SJCRH30 (cell line): ENCODE data around the gene RING1. TPM values are rescaled to one million over a fixed set of nuclear protein-coding genes. Genes with fewer than 3 reads are reported as not detected.

Experiments used
- DNase-seq, 2 experiments: peaks; one replicate each; pipeline ENCODE4 v3.0.0-alpha.2; 2015 to 2020
- H3K27ac ChIP-seq: fragments of 250-450 bp; sonication (Bioruptor Pico); 2 replicates; pipeline ENCODE4 v1.5.1; 2020; ENCODE audit warnings: mild to moderate bottlenecking, moderate library complexity
- H3K27me3 ChIP-seq: fragments of 250-450 bp; sonication (Bioruptor Pico); 2 replicates; pipeline ENCODE4 v1.5.1; 2020; ENCODE audit warnings: mild to moderate bottlenecking, moderate library complexity
- H3K36me3 ChIP-seq: fragments of 250-450 bp; sonication (Bioruptor Pico); 2 replicates; pipeline ENCODE4 v1.5.1; 2020; ENCODE audit warnings: mild to moderate bottlenecking, moderate library complexity
- H3K4me1 ChIP-seq: fragments of 250-450 bp; sonication (Bioruptor Pico); 2 replicates; pipeline ENCODE4 v1.5.1; 2020; ENCODE audit warnings: mild to moderate bottlenecking, moderate library complexity
- H3K4me3 ChIP-seq: fragments of 250-450 bp; sonication (Bioruptor Pico); 2 replicates; pipeline ENCODE4 v1.5.1; 2020; ENCODE audit warnings: mild to moderate bottlenecking, moderate library complexity
- H3K9me3 ChIP-seq: fragments of 250-450 bp; sonication (Bioruptor Pico); replicated peaks from 2 replicates; pipeline ENCODE4 v1.5.1; 2020; ENCODE audit warnings: mild to moderate bottlenecking, moderate library complexity
- total RNA-seq: library from RNA; depleted of rRNA; stranded (reverse); fragments of >200 nt; shearing (Covaris generic); gene quantifications from 2 replicates; pipeline ENCODE4 v1.2.3, GENCODE V29; 2014

Gene RING1
- total RNA-seq, 1 experiment from 2014 or later, result 16.4 TPM

GRCh38 chr6:33195304-33196165 lies 12.8 kb upstream of the RING1 start:
- H3K27ac ChIP-seq, result no peak overlapping the region
- no peaks in the 10 kb centered on the region for H3K27me3 ChIP-seq
- H3K4me3 ChIP-seq, result no peak overlapping the region
- DNase-seq, result no peak
- H3K36me3 ChIP-seq, result peaks cover 25% of the 10 kb centered on the region
- peaks cover 18% of the 10 kb centered on the region for H3K4me1 ChIP-seq
- H3K9me3 ChIP-seq, result no peaks in the 10 kb centered on the region

GRCh38 chr6:33197431-33198048 lies 10.8 kb upstream of the RING1 start:
- H3K9me3 ChIP-seq, result no peaks in the 10 kb centered on the region
- H3K4me3 ChIP-seq, result no peak overlapping the region
- H3K27ac ChIP-seq, result no peak overlapping the region
- no peaks in the 10 kb centered on the region for H3K27me3 ChIP-seq
- DNase-seq, result peak; percentile 61 to 82
- H3K36me3 ChIP-seq, result peaks cover 33% of the 10 kb centered on the region
- H3K4me1 ChIP-seq, result peaks cover 10% of the 10 kb centered on the region

- peaks cover 40% of the 10 kb centered on the region for H3K36me3 ChIP-seq
- H3K4me3 ChIP-seq, result no peak overlapping the region
- no peak for DNase-seq
- peaks cover 6% of the 10 kb centered on the region for H3K4me1 ChIP-seq
- H3K27me3 ChIP-seq, result no peaks in the 10 kb centered on the region
- H3K27ac ChIP-seq, result no peak overlapping the region
- no peaks in the 10 kb centered on the region for H3K9me3 ChIP-seq
Observed at GRCh38 chr6:33198159-33198852, 10.0 kb upstream of the RING1 start.

- Histone ChIP-seq H3K9me3 (no peaks in the 10 kb centered on the region), H3K36me3 (peaks cover 47% of the 10 kb centered on the region), H3K27ac (no peak overlapping the region), H3K4me3 (no peak overlapping the region), H3K4me1 (peaks cover 6% of the 10 kb centered on the region), H3K27me3 (no peaks in the 10 kb centered on the region)
- DNase-seq, result no peak
Observed at GRCh38 chr6:33198853-33199436, 9.4 kb upstream of the RING1 start.

- Histone ChIP-seq H3K4me3 (peak overlapping the region; percentile 81), H3K36me3 (peaks cover 43% of the 10 kb centered on the region), H3K4me1 (peaks cover 9% of the 10 kb centered on the region), H3K27ac (peak overlapping the region; percentile 87), H3K27me3 (no peaks in the 10 kb centered on the region), H3K9me3 (no peaks in the 10 kb centered on the region)
- DNase-seq, result peak in 1 of 2 experiments; percentile 73
Observed at GRCh38 chr6:33199687-33200218, 8.5 kb upstream of the RING1 start.

GRCh38 chr6:33200219-33201146 lies 7.8 kb upstream of the RING1 start, which contains the start of the genes RXRB and SLC39A7:
Gene RXRB (minus strand): TSS chr6:33200665. CDS start chr6:33200476, 189 bp downstream.
Gene SLC39A7 (plus strand): TSS chr6:33200867. CDS start chr6:33201246, 379 bp downstream.
- no peaks in the 10 kb centered on the region for H3K27me3 ChIP-seq
- H3K9me3 ChIP-seq, result no peaks in the 10 kb centered on the region
- peak; percentile 99 to 100 for DNase-seq
- peaks cover 9% of the 10 kb centered on the region for H3K4me1 ChIP-seq
- H3K36me3 ChIP-seq, result peaks cover 36% of the 10 kb centered on the region
- H3K27ac ChIP-seq, result peak within 1 kb of the TSS; percentile 87
- peak within 1 kb of the TSS; percentile 81 for H3K4me3 ChIP-seq

GRCh38 chr6:33201147-33201545 lies 7.2 kb upstream of the RING1 start:
- Histone ChIP-seq H3K27ac (peak overlapping the region; percentile 87), H3K4me3 (peak overlapping the region; percentile 81), H3K36me3 (peaks cover 31% of the 10 kb centered on the region), H3K27me3 (no peaks in the 10 kb centered on the region), H3K4me1 (peaks cover 9% of the 10 kb centered on the region), H3K9me3 (no peaks in the 10 kb centered on the region)
- no peak for DNase-seq

GRCh38 chr6:33201935-33202334 lies 6.4 kb upstream of the RING1 start:
- H3K36me3 ChIP-seq, result peaks cover 28% of the 10 kb centered on the region
- H3K27ac ChIP-seq, result no peak overlapping the region
- peak overlapping the region; percentile 81 for H3K4me3 ChIP-seq
- H3K9me3 ChIP-seq, result no peaks in the 10 kb centered on the region
- peaks cover 14% of the 10 kb centered on the region for H3K4me1 ChIP-seq
- H3K27me3 ChIP-seq, result no peaks in the 10 kb centered on the region
- DNase-seq, result no peak

- Histone ChIP-seq H3K27ac (no peak overlapping the region), H3K4me3 (no peak overlapping the region), H3K4me1 (peaks cover 14% of the 10 kb centered on the region), H3K27me3 (no peaks in the 10 kb centered on the region), H3K9me3 (no peaks in the 10 kb centered on the region), H3K36me3 (peaks cover 24% of the 10 kb centered on the region)
- no peak for DNase-seq
Observed at GRCh38 chr6:33202799-33203198, 5.5 kb upstream of the RING1 start.

- Histone ChIP-seq H3K27me3 (no peaks in the 10 kb centered on the region), H3K4me1 (peaks cover 14% of the 10 kb centered on the region), H3K9me3 (no peaks in the 10 kb centered on the region), H3K36me3 (peaks cover 24% of the 10 kb centered on the region), H3K4me3 (no peak overlapping the region), H3K27ac (no peak overlapping the region)
- no peak for DNase-seq
Observed at GRCh38 chr6:33203443-33204164, 4.7 kb upstream of the RING1 start.

GRCh38 chr6:33204165-33204414 lies 4.2 kb upstream of the RING1 start:
- no peak for DNase-seq
- H3K9me3 ChIP-seq, result no peaks in the 10 kb centered on the region
- H3K27ac ChIP-seq, result no peak overlapping the region
- H3K36me3 ChIP-seq, result peaks cover 24% of the 10 kb centered on the region
- H3K4me1 ChIP-seq, result peaks cover 16% of the 10 kb centered on the region
- no peak overlapping the region for H3K4me3 ChIP-seq
- no peaks in the 10 kb centered on the region for H3K27me3 ChIP-seq

- peak within 1 kb of the TSS; percentile 54 for H3K4me3 ChIP-seq
- H3K27ac ChIP-seq, result no peak within 1 kb of the TSS
- DNase-seq, result peak; percentile 83 to 84
- H3K9me3 ChIP-seq, result no peaks in the 10 kb centered on the region
- peaks cover 16% of the 10 kb centered on the region for H3K4me1 ChIP-seq
- H3K36me3 ChIP-seq, result peaks cover 24% of the 10 kb centered on the region
- H3K27me3 ChIP-seq, result no peaks in the 10 kb centered on the region
Observed at GRCh38 chr6:33204415-33205190, 3.7 kb upstream of the RING1 start, which contains the start of gene HSD17B8. Gene HSD17B8 (plus strand): TSS chr6:33204655. CDS start chr6:33204669, 14 bp downstream.
